ENCODE results near the gene ZNF273. TPM values are rescaled to one million over a fixed set of nuclear protein-coding genes. Genes with fewer than 3 reads are reported as not detected.
"Not testable (repeated sequence)": the region's sequence is repeated elsewhere in the genome, so short reads cannot be mapped to it uniquely, and the experiment has no call there.

ZNF273 gene
- total RNA-seq, 1 experiment from 2014 or later = 17.3 TPM

DNA sequence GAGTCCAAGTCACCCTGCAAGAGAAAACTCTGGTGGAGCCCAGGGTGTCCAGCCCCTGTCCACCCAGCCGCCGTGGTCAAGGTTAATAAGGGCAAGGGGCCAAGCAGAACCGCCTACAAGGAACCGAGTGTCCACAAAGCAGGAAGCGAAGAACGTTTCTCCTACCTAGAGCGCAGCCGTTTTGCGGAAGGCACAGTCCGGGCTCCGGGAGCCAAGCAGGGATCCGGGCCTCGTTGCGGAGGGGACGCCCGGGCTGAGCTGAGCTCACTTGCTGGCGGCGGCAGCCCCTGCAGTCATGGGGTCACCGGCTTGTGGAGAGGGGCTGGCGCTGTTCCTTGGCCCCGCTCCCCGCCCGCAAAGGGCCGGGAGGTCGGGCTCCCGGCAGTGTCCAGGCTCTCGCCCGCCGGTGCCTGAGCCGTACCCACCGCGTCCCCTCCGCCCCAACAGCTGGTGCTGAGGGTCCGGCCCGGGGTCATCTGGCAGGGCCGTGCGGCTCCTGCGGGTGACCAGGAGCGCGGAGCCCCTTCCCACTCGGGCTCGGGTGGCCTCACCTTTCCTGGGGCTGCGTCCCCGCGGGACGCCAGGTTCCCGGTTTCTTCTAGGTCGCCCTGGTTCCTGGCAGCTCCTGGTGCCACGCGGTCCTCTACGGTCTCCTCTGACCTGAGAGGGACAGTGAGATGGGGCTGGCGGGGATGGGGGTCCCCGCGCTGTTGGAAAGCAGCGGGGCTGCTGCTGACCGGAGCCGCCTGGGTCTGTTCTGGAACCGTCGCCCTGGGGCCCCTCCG, 14.0 kb upstream of the ZNF273 start:
- peak; percentile 26 for DNase-seq (ENCODE audit: low read depth)

DNA sequence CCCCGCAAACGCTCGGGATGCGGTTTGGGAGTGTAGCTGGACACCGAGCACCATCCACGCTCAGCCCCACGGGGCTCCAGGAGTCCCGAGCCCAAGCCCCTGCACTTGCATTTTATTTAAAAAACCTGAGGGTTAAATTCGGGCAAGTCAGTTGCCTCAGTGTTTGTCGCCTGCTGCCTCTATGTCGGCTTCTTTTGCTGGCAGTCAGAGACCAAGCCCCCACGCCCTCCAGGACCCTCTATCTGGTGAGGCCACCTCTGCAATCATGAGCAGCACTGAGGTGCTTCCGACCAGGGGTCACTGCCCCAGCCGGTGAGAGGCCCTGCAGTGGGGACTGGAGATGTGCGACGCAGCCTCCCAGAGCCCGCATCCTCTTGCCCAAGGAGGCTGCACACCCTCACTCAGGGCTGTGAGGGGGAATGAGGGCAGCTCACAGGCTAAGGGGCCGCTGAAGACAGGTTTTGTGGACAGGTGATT, 13.3 kb upstream of the ZNF273 start:
- DNase-seq (ENCODE audit: low read depth) = no peak

DNA sequence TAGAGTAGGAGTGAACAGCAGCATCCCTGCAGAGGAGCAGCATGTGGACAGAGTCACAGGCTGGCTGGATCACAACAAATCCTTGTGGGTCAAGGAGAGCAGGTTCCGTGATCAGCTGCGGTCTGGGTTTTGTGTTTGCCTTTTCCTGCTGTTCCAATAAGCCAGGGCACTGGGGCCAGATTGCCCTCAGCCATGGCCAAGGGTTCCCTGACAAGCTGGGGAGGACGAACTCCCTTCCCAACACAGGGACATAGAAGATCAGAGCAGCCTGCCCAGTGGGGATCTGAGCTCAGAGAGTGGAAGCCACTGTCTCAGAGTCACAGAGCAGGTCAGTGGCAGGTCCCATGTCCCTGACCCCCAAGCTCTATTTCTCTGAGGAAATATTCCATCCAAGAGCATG, 12.8 kb upstream of the ZNF273 start:
- DNase-seq (ENCODE audit: low read depth) = not testable (repeated sequence)

DNA sequence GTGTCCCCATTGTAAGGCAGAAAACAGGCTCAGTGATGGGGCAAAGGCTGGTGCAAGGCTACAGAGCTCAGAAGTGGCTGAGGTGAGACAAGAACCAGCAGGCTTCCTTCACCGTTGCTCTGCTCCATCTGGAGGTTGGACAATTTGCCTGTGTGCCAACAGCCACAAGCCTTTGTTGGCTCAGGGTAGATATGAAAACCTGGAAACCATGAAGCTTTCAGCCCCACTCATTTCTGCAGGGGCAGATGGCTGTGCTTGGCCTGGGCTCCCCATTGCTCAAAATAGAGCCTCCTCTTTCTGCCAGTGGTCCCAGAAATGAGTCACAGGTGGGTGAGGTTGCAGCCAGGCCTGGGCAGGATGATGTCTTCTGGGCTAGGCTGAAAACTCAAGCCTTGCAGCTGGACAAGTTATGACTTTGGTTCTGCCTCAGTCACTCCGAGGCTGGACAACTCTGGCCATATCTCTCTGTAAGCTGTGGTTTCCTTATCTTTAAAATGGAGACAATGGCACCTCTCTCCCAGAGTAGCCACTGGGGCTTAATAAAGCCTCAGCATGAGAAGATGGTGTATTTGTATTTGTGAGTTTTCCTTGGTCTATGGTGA, 12.2 kb upstream of the ZNF273 start:
- peak; percentile 18 for DNase-seq (ENCODE audit: low read depth)

DNA sequence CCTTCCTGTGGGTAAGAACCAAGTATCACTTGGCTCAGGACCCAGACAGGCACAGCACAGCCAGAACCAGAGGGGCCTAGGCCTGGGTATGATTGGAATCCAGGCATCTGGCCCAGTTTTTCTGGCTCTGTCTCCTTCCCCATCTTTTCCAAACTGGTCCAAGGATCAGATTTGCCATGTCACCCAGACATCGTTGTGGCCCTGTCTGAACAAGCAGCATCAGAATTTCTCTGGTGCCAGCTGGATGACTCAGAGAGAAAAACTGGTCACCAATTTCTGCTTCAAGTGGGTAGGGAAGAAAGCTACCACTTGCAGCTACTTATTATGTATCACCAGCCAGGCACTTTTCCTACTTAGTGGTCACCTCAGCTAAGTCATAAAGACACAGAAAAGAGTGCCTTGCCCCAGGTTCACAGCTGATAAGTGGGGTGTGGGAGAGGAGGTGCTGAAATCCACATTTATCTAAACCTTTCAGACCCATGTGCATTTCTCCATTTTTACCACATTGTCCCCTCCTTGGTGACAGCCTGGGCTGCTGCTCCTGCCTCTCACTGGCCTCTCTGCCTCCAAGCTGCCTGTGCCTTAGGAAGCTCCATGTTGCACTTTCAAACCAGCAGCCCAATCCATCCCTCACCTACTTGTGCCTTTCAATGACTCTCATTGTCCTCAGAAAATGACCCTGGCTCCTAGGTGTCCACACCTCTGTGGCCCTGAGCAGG, 11.6 kb upstream of the ZNF273 start:
- DNase-seq (ENCODE audit: low read depth) = peak; percentile 69

DNA sequence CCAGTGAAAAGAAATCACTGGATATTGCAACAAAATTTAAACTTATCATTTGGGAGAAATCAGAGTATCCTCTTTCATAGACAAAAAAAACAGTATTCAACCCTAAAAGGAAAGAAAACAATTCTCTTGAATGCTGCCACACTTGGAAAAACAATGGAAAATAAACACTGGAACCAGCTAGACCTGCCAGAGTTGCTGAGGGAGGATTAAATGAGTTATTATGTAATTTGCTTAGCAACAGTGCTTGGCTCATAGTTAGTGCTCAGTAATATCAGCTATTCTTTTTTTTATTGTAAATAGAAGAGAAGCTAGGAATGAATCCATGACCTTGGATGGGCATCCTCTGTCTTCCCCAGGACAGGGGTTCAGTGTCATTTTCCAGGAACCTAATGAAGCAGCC, 11.0 kb upstream of the ZNF273 start:
- no peak for DNase-seq (ENCODE audit: low read depth)

DNA sequence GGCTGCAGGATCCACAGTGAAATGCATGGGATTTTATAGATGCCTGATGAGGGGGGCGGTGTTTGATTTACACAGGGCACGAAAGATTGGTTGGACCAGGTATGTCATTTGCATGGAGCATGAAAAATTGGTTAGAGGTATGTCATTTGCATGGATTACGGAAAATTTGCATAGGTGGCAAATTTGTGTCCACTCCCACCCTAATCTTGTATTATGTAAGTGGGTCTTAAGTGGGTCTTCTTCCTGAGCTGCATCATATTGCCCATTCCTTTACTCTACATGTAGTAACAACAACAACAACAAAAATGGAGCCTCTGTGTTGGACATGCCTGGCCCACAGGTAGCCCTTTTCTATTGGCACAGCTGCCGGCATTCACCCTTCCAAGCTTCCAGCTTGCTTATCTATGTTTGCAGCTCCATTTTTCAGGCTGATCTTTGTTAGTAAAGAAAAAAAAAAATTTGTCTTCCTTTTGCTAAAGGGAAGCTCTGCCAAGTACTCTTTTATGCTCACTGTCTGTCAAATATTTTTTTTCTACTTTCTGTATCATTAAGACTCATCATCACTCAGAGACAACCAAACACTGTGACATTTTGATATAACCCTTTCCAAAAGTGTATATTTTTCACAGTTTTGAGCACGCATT, 10.3 kb upstream of the ZNF273 start:
- DNase-seq (ENCODE audit: low read depth) = no peak

DNA sequence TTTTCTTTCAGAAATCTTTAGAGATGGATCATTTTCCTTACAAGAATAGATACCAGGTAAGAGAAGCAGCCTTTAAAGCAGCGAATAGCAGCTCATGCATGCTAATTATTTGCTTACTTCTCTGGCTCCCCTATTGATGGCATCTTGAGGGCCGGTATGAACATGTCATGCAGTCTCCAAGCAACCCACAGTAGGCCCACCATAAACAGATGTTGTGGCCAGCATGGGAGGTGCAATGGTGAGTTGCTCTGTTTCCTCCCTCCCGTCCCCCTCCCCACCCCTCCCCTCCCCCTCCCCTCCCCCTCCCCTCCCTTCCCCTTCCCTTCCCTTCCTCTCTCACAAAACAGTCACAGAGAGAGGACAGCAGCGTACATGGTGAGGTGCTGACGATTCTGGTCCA, 9.7 kb upstream of the ZNF273 start:
- DNase-seq (ENCODE audit: low read depth) = no peak

DNA sequence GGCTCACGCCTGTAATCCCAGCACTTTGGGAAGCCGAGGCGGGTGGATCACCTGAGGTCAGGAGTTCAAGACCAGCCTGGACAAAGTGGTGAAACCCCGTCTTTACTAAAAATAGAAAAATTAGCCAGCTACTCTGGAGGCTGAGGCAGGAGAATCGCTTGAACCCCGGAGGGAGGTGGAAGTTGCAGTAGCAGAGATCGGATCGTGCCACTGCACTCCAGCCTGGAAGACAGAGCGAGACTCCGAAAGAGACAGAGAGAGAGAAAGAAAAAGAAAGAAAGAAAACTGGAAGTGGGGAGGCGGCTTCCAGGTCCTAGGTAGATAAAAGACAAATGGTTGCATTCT, 640 bp upstream of the ZNF273 start:
- DNase-seq (ENCODE audit: low read depth) = not testable (repeated sequence)

DNA sequence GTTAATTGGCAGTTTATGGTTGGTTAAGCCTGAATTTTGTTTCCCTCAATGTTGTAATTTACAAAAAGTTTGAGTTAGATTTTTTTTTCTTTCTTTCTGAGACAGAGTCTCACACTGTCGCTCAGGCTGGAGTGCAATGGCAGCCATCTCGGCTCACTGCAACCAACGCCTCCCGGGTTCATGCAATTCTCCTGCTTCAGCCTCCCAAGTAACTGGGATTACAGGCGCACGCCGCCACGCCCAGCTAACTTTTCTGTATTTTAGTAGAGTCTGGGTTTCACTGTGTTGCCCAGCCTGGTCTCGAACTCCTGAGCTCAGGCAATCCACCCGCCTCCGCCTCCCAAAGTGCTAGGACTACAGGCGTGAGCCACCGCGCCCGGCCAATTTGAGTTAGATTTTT, 935 bp downstream of the ZNF273 start:
- DNase-seq (ENCODE audit: low read depth) = no peak

DNA sequence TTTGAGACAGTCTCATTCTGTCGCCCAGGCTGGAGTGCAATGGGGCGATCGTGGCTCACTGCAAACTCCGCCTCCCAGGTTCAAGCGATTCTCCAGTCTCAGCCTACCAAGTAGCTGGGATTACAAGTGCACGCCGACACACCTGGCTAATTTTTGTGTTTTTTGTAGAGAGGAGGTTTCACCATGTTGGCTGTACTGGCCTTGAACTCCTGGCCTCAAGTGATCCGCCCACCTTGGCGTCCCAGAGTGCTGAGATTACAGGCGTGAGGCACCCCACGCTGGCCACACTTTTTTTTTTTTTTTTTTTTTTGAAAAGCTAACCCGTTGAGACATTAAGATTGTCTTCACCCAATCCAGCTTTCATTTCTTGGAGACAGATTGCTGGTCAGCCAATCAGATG, 2.1 kb downstream of the ZNF273 start:
- DNase-seq (ENCODE audit: low read depth) = no peak

DNA sequence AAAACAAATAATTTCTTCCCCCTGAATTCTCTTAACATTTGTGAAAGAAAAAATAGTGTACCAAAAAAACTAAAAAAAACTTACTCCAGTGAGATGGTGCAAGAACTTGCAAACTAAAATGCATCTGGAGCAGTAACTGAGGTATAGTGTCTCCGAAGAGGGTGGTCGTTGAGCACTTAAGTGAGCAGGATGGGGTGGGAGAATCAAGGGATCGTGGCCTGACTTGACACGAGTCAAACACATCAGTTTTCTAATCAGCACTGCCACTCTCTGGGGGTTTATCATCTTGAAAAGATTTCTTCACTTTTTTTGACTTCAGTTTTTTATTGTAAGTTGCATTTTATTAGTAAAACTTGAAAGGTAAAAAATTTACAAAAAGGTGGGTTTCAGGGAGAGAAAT, 2.5 kb downstream of the ZNF273 start:
- no peak for DNase-seq (ENCODE audit: low read depth)

DNA sequence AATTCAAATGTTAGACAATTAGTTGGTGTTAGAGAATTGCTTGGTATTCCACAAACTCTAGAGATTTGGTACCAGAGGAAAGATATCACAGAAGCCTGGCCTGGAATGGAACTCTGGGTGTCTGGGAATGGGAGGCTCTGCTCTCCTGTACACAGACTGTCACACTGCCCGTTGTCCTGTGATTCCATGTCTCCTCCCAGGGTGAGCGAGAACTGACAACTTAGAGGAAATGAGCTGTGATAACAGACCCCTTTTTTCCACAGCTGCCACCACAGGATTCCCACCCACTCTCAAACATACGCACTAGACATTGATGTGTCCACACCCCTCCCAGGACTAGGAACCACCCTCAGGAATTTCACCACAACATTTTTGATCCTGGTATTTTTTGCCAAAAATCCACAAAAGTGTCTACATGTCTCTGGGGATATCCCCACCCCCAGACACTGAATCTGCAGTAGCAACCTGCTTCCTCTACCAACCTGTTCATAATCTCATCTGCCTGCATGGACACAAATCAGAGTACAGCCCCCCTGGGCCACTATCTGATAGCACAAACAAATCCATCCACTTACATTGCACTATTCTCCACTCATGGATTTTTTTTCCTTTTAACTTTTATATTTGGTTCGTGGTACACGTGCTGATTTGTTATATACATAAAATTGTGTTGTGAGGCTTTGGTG, 4.7 kb downstream of the ZNF273 start:
- peak; percentile 31 for DNase-seq (ENCODE audit: low read depth)

DNA sequence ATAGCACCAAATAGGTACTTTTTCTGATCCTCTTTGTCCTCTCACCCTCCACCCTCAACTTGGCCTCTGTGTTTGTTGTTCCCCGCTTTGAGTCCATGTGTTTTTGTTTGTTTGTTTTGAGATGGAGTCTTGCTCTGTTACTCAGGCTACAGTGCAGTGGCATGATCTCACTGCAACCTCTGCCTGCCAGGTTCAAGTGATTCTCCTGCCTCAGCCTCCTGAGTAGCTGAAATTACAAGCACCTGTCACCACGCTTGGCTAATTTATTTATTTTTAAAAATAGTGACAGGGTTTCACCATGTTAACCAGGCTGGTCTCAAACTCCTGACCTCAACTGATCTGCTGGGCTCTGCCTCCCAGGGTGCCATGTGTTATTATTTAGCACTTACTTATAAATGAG, 5.3 kb downstream of the ZNF273 start:
- no peak for DNase-seq (ENCODE audit: low read depth)

DNA sequence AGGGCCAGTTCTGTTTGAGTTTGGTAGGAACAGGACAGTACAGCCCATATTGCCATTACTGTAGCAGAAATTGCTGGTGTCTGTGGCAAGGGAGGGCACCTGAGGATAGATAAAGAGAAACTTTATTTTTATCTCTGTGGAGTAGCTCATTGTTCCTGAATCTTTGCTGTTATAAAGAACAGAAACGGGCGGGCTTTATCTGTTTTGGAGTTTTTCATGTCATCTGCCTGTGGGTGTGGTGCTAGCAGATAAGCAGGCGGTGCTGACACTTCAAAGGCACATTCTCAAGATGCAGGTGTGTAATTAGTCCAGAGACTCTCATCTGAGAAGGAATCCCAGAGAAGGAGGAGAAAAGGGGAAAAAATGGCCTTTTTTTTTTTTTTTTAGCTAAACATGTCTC, 11.5 kb downstream of the ZNF273 start:
- DNase-seq (ENCODE audit: low read depth) = no peak

DNA sequence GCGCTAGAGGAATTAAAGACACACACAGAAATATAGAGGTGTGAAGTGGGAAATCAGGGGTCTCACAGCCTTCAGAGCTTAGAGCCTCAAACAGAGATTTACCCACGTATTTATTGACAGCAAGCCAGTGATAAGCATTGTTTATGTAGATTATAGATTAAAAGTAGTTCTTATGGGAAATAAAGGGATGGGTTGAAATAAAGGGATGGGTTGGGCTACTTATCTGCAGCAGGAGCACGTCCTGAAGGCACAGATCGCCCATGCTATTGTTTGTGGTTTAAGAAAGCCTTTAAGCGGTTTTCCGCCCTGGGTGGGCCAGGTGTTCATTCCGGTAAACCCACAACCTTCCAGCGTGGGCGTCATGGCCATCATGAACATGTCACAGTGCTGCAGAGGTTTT, 12.2 kb downstream of the ZNF273 start:
- not testable (repeated sequence) for DNase-seq (ENCODE audit: low read depth)

DNA sequence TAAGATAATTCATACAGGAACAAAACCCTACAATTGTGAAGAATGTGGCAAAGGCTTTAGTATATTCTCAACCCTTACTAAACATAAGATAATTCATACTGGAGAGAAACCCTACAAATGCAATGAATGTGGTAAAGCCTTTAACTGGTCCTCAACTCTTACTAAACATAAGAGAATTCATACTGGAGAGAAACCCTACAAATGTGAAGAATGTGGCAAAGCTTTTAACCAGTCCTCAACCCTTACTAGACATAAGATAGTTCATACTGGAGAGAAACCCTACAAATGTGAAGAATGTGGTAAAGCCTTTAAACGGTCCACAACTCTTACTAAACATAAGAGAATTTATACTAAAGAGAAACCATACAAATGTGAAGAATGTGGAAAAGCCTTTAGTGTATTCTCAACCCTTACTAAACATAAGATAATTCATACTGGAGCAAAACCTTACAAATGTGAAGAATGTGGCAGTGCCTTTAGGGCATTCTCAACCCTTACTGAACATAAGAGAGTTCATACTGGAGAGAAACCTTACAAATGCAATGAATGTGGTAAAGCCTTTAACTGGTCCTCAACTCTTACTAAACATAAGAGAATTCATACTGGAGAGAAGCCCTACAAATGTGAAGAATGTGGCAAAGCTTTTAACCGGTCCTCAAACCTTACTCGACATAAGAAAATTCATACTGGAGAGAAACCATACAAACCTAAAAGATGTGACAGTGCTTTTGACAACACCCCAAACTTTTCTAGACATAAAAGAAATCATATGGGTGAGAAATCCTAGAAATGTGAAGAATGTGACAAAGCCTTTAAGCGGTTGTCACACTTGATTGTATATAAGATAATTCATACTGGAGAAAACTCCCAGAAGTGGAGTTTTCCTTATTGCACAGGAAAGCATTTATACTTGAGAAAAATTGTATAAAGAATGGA, 25.4 kb downstream of the ZNF273 start:
- DNase-seq (ENCODE audit: low read depth) = not testable (repeated sequence)

DNA sequence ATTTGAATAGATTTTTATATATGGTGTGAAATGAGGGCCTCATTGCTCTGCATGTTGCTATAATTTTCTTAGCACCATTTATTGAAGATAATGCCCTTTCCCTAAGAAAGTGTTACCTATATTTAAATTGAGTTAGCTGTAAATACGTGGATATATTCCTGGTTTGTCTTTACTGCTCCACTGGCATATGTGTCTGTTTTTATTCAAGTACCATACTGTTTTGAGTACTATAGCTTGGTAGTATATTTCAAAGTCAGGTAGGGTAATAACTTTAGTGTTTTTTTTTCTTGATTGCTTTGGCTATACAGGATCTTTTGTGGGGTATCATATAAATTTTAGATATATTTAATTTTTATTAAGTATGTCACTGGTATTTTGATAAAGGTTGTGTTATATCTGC, 31.4 kb downstream of the ZNF273 start:
- DNase-seq (ENCODE audit: low read depth) = no peak

DNA sequence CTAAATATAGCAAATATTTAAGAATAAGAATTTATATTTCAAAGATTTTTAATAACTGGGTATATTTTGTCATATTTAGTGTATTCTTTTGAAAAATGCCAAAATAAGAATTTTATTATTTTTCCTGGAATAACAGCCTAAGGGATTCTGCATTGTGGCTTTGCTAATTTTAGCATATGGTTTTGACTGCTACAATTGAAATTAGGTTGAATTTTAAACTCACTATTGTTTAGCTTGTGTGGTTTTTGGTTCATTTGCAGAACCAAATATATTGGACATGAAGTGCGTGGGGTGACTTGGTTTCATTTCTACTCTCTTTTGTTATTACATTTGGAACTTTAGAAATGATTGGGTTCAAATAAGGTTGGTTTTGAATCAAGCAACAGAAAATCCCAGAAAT, 35.5 kb downstream of the ZNF273 start:
- no peak for DNase-seq (ENCODE audit: low read depth)

DNA sequence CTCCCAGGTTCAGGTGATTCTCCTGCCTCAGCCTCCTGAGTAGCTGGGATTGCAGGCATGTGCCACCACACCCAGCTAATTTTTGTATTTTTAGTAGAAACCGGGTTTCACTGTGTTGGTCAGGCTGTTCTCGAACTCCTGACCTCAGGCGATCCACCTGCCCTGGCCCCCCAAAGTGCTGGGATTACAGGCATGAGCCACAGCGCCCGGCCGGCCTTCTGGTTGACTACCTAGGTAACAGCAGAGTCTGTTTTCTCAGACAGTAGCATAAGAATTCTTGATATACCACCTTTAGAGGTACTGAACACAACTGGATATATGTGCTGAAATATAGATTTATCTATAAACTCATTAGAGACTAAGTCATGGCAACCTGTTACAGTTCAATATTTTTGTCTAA, 36.9 kb downstream of the ZNF273 start:
- DNase-seq (ENCODE audit: low read depth) = not testable (repeated sequence)

Data from M059J (cell line).